Fibroblast of lung (primary cell): ENCODE data around the gene ADH5. TPM values are rescaled to one million over a fixed set of nuclear protein-coding genes. Genes with fewer than 3 reads are reported as not detected.

ENCODE experiments used
- DNase-seq, 2 donors: peaks; one replicate each; pipeline versions ENCODE4 v3.0.0 to v3.0.0-alpha.2; 2010; ENCODE audit warnings: low read depth in 2 of 2
- H2AFZ ChIP-seq: 2 replicates; pipeline ENCODE4 v1.5.1; 2012; ENCODE audit warnings: low read length, control low read depth, inconsistent platforms
- H3K27ac ChIP-seq: 2 replicates; pipeline ENCODE4 v1.5.1; 2011; ENCODE audit warnings: low read length, control low read depth; ENCODE audit not compliant: insufficient read depth
- H3K27me3 ChIP-seq: 2 replicates; pipeline ENCODE4 v1.5.1; 2011; ENCODE audit warnings: mild to moderate bottlenecking, low read length; ENCODE audit not compliant: control insufficient read depth, insufficient read depth
- H3K36me3 ChIP-seq: 2 replicates; pipeline ENCODE4 v1.5.1; 2011; ENCODE audit warnings: low read length; ENCODE audit not compliant: control insufficient read depth, insufficient read depth
- H3K4me1 ChIP-seq: 2 replicates; pipeline ENCODE4 v1.5.1; 2011; ENCODE audit warnings: low read length; ENCODE audit not compliant: control insufficient read depth, insufficient read depth; ENCODE audit errors: extremely low read depth
- H3K4me2 ChIP-seq: 2 replicates; pipeline ENCODE4 v1.5.1; 2011; ENCODE audit warnings: low read length, control low read depth; ENCODE audit not compliant: insufficient read depth; ENCODE audit errors: extremely low read depth
- H3K4me3 ChIP-seq, 4 experiments: fragments of 200-600 bp in 1 of 4; sonication (generic) in 1 of 4; replicated peaks in 1 of 4; 2 replicates each; pipeline ENCODE4 v1.5.1; 2011 to 2016; ENCODE audit warnings: low read length in 4 of 4, low read depth in 3 of 4, mild to moderate bottlenecking in 3 of 4, control low read depth in 2 of 4, inconsistent platforms in 1 of 4, mixed read lengths in 1 of 4; ENCODE audit not compliant: insufficient read depth in 1 of 4; ENCODE audit errors: control extremely low read depth in 1 of 4
- H3K79me2 ChIP-seq: 2 replicates; pipeline ENCODE4 v1.5.1; 2012; ENCODE audit warnings: mild to moderate bottlenecking, low read length, inconsistent platforms; ENCODE audit not compliant: control insufficient read depth, insufficient read depth
- H3K9ac ChIP-seq: 2 replicates; pipeline ENCODE4 v1.5.1; 2011; ENCODE audit warnings: mild to moderate bottlenecking, low read length, control low read depth; ENCODE audit not compliant: insufficient read depth
- H3K9me3 ChIP-seq: 2 replicates; pipeline ENCODE4 v1.5.1; 2012; ENCODE audit warnings: low read depth, low read length; ENCODE audit not compliant: control insufficient read depth, insufficient read depth
- H4K20me1 ChIP-seq: 2 replicates; pipeline ENCODE4 v1.5.1; 2011; ENCODE audit warnings: low read length; ENCODE audit not compliant: control insufficient read depth, insufficient read depth; ENCODE audit errors: extremely low read depth
- CTCF ChIP-seq, 2 donors: IDR thresholded peaks in 1 of 2; conservative IDR thresholded peaks in 1 of 2; 1 replicate in 1 of 2; 2 replicates in 1 of 2; pipeline ENCODE4 v1.5.1; 2011 to 2012; ENCODE audit warnings: low read length in 2 of 2, control low read depth in 1 of 2, inconsistent platforms in 1 of 2, low read depth in 1 of 2, mild to moderate bottlenecking in 1 of 2
- EZH2 ChIP-seq: IDR thresholded peaks from 2 replicates; pipeline ENCODE4 v1.5.1; 2012; ENCODE audit warnings: low read length, control low read depth, mild to moderate bottlenecking; ENCODE audit errors: missing control alignments
- polyA plus RNA-seq, 2 donors: library from polyadenylated mRNA; depleted of rRNA in 1 of 2; stranded (reverse) in 1 of 2; unstranded in 1 of 2; fragments of >200 nt; gene quantifications; 2 replicates each; pipeline ENCODE4 v1.2.1, GENCODE V29; 2011 to 2012; ENCODE audit warnings: missing spikeins in 1 of 2
- total RNA-seq: library from RNA; depleted of rRNA; stranded (reverse); fragments of >200 nt; gene quantifications from 2 replicates; pipeline ENCODE4 v1.2.1, GENCODE V29; 2014

The ADH5 gene
- total and polyA plus RNA-seq, 2 donors (not counting 1 experiment from before 2014, with no cell fraction given), result 307 to 504 TPM

GRCh38 chr4:99079625-99080295 is 8.8 kb downstream of the ADH5 start:
- Histone ChIP-seq H3K36me3 (peaks cover 21% of the 10 kb centered on the region), H3K9me3 (no peaks in the 10 kb centered on the region), H4K20me1 (no peaks in the 10 kb centered on the region), H3K9ac (no peak overlapping the region), H3K27me3 (no peaks in the 10 kb centered on the region), H3K4me2 (no peak overlapping the region), H3K27ac (no peak overlapping the region), H3K4me3 (no peak overlapping the region), H2AFZ (no peak overlapping the region), H3K4me1 (no peaks in the 10 kb centered on the region), H3K79me2 (peaks cover 29% of the 10 kb centered on the region)
- TF ChIP-seq EZH2 (no peak), CTCF (conservative IDR thresholded peaks at IDR 0.05 in 1 of 2, IDR thresholded peaks at IDR 0.05 in 1 of 2; ENCODE audit: low read depth in 1 of 2, low read length in 2 of 2) (no peak)
- no peak for DNase-seq

DNA sequence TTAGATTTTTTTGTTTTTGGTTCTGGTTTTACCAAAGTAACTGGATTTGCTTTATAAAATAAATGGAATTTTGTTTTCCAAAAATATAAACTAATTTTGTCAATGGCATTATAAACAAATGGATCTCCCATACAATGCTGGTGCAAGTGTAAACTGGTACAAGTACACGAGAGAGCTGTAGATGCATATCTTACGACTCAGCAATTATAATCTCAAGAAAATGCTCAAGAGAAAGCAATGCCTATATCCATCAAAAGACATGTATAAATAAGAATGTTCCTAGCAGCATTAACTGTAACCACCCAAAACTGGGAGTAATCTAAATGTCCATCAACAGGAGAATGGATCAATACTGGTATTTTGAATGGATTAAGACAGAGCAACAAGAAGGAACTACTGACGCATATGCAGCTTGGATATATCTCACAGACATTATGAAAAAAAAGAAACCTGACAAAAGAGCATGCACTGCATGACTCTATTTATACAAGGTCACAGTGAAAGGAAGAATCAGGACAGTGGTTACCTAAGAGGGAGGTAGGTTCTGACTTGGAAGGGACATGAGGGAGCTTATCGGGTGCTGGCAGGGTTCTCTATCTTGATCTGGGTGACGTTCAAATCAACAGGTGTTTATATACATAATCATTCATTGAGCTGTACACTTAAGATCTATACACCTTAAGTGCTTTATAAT is 9.5 kb downstream of the ADH5 start:
- Histone ChIP-seq H3K9me3 (no peaks in the 10 kb centered on the region), H3K4me2 (no peak overlapping the region), H4K20me1 (no peaks in the 10 kb centered on the region), H3K9ac (no peak overlapping the region), H3K79me2 (peaks cover 22% of the 10 kb centered on the region), H3K4me3 (no peak overlapping the region), H3K27ac (no peak overlapping the region), H3K36me3 (peaks cover 25% of the 10 kb centered on the region), H3K4me1 (no peaks in the 10 kb centered on the region), H2AFZ (no peak overlapping the region), H3K27me3 (no peaks in the 10 kb centered on the region)
- no peak for TF ChIP-seq CTCF (conservative IDR thresholded peaks at IDR 0.05 in 1 of 2, IDR thresholded peaks at IDR 0.05 in 1 of 2; ENCODE audit: low read depth in 1 of 2, low read length in 2 of 2)
- no peak for TF ChIP-seq EZH2
- DNase-seq, result no peak

DNA sequence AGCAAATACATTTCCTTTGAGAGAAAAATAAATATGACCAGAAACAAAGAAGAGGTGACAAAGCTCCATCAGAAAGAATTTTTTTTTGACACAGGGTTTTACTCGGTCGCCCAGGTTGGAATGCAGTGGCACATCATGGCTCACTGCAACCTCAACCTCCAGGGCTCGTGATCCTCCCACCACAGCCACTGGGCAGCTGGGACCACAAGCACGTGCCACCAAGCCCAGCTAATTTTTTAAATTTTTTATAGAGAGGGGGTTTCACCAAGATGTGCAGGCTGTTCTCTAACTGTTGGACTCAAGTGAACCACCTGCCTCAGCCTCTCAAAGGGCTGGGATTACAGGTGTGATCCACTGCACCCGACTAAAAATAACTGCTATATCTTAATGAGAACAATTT is 10.3 kb downstream of the ADH5 start:
- Histone ChIP-seq H3K36me3 (peaks cover 23% of the 10 kb centered on the region), H3K27me3 (no peaks in the 10 kb centered on the region), H3K4me1 (no peaks in the 10 kb centered on the region), H3K9ac (no peak overlapping the region), H4K20me1 (no peaks in the 10 kb centered on the region), H2AFZ (no peak overlapping the region), H3K79me2 (peaks cover 18% of the 10 kb centered on the region), H3K9me3 (no peaks in the 10 kb centered on the region), H3K27ac (no peak overlapping the region), H3K4me3 (no peak overlapping the region), H3K4me2 (no peak overlapping the region)
- no peak for TF ChIP-seq CTCF (conservative IDR thresholded peaks at IDR 0.05 in 1 of 2, IDR thresholded peaks at IDR 0.05 in 1 of 2; ENCODE audit: low read depth in 1 of 2, low read length in 2 of 2)
- TF ChIP-seq EZH2, result no peak
- DNase-seq, result no peak
